Astrocyte of the cerebellum (primary cell): ENCODE results near the gene AIG1.

Experiments used
- DNase-seq: peaks from one replicate; pipeline ENCODE4 v3.0.0-alpha.2; 2011; ENCODE audit warnings: low read depth
- H3K4me3 ChIP-seq: 2 replicates; pipeline ENCODE4 v1.5.1; 2011; ENCODE audit warnings: mild to moderate bottlenecking, low read depth, low read length, moderate library complexity
- CTCF ChIP-seq: IDR thresholded peaks from 2 replicates; pipeline ENCODE4 v1.5.1; 2012; ENCODE audit warnings: low read length, low read depth, moderate library complexity, mild to moderate bottlenecking; ENCODE audit errors: missing control alignments
- in situ Hi-C: cut with HindIII; loops from 2 replicates; pipeline ENCODE4 v1.10.0; 2017; ENCODE audit warnings: low sequenced_read_pairs

AIG1 gene

GRCh38 chr6:143363299-143363698 lies 302.6 kb downstream of the AIG1 start:
- in situ Hi-C loops, result no loop called here

GRCh38 chr6:143368426-143368825 lies 307.7 kb downstream of the AIG1 start:
- H3K4me3 ChIP-seq, result no peak overlapping the region
- no peak for TF ChIP-seq CTCF
- in situ Hi-C loops, result no loop called here
- DNase-seq, result no peak

More at GRCh38 chr6:143363299-143363698, 302.6 kb downstream of the AIG1 start:
- DNase-seq, result no peak
- TF ChIP-seq CTCF, result no peak
- no peak overlapping the region for H3K4me3 ChIP-seq

- no peak for TF ChIP-seq CTCF
- no peak for DNase-seq
- in situ Hi-C loops, result no loop called here
- no peak overlapping the region for H3K4me3 ChIP-seq
These were observed 309.3 kb downstream of the AIG1 start for GRCh38 chr6:143369971-143370370.

GRCh38 chr6:143370812-143371370 lies 310.2 kb downstream of the AIG1 start:
- no peak overlapping the region for H3K4me3 ChIP-seq
- DNase-seq, result no peak
- no peak for TF ChIP-seq CTCF
- in situ Hi-C loops, result no loop called here

- in situ Hi-C loops, result no loop called here
- DNase-seq, result no peak
- H3K4me3 ChIP-seq, result no peak overlapping the region
- TF ChIP-seq CTCF, result no peak
These were observed 311.7 kb downstream of the AIG1 start for GRCh38 chr6:143372199-143372882.

- in situ Hi-C loops, result no loop called here
These were observed 313.3 kb downstream of the AIG1 start for GRCh38 chr6:143374014-143374413.

More at GRCh38 chr6:143374014-143374413, 313.3 kb downstream of the AIG1 start:
- no peak for TF ChIP-seq CTCF
- no peak for DNase-seq
- H3K4me3 ChIP-seq, result no peak overlapping the region
